Mesothelial cell of epicardium (in vitro differentiated cells): ENCODE results near the gene SDHAF1. TPM values are rescaled to one million over a fixed set of nuclear protein-coding genes. Genes with fewer than 3 reads are reported as not detected.
A peak's percentile ranks its signal among the peaks of the same experiment; 100 is the strongest.

Source experiments
- DNase-seq, 2 experiments: peaks; one replicate each; pipeline ENCODE4 v3.0.0; 2021; ENCODE audit warnings: low spot score in 2 of 2; ENCODE audit not compliant: unreplicated experiment in 2 of 2
- H3K27ac Mint-ChIP-seq: 2 replicates; pipeline ENCODE4 v1.8.0; 2021; ENCODE audit warnings: mixed read lengths
- H3K27me3 Mint-ChIP-seq: 2 replicates; pipeline ENCODE4 v1.8.0; 2021; ENCODE audit warnings: low read depth, mixed read lengths
- H3K36me3 Mint-ChIP-seq: 2 replicates; pipeline ENCODE4 v1.8.0; 2021; ENCODE audit warnings: mixed read lengths
- H3K4me1 Mint-ChIP-seq: 2 replicates; pipeline ENCODE4 v1.8.0; 2021; ENCODE audit warnings: mixed read lengths
- H3K4me3 Mint-ChIP-seq: 2 replicates; pipeline ENCODE4 v1.8.0; 2021; ENCODE audit warnings: mild to moderate bottlenecking, moderate library complexity, mixed read lengths
- H3K9me3 Mint-ChIP-seq: 2 replicates; pipeline ENCODE4 v1.8.0; 2021; ENCODE audit warnings: mixed read lengths
- total RNA-seq: library from RNA; stranded (reverse); gene quantifications from 3 replicates; pipeline ENCODE4 v1.2.1, GENCODE V29; 2021
- TF ChIP-seq, protein P1 (sequence below): fragments of 200-600 bp; sonication (generic); IDR thresholded peaks from one replicate; pipeline ENCODE4 v1.5.0; 2021; ENCODE audit warnings: antibody characterized with exemption; ENCODE audit not compliant: unreplicated experiment

SDHAF1 gene
- total RNA-seq, 1 donor from 2014 or later, result 12.4 TPM

DNA sequence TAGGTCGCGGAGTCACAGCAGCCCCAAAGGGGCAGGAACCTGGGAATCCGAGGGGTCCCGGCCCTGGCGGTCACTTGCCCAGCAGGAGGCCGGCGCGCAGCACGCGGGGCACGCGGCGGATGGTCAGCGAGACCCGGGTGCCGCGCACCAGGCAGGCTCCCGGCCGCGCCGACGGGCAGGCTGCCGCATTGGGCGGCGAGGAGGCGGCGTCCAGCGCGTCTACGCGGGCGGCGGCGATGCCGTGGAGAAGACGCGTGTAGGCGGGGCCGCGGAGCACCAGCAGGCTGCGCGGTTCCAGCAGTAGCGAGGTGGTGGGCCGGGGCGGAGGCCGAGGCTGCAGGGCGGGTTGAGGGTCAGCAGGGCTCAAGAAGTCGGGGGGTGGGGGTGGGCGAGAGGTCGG lies 14.2 kb downstream of the SDHAF1 start:
- Mint-ChIP-seq H3K36me3 (peaks cover 7% of the 10 kb centered on the region), H3K4me3 (peak overlapping the region; percentile 86), H3K27me3 (peaks cover 2% of the 10 kb centered on the region), H3K27ac (peak overlapping the region; percentile 56), H3K4me1 (peaks cover 28% of the 10 kb centered on the region), H3K9me3 (no peaks in the 10 kb centered on the region)
- TF ChIP-seq, protein P1, sequence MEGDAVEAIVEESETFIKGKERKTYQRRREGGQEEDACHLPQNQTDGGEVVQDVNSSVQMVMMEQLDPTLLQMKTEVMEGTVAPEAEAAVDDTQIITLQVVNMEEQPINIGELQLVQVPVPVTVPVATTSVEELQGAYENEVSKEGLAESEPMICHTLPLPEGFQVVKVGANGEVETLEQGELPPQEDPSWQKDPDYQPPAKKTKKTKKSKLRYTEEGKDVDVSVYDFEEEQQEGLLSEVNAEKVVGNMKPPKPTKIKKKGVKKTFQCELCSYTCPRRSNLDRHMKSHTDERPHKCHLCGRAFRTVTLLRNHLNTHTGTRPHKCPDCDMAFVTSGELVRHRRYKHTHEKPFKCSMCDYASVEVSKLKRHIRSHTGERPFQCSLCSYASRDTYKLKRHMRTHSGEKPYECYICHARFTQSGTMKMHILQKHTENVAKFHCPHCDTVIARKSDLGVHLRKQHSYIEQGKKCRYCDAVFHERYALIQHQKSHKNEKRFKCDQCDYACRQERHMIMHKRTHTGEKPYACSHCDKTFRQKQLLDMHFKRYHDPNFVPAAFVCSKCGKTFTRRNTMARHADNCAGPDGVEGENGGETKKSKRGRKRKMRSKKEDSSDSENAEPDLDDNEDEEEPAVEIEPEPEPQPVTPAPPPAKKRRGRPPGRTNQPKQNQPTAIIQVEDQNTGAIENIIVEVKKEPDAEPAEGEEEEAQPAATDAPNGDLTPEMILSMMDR, result no peak
- peak in 1 of 2 experiments; percentile 70 for DNase-seq

DNA sequence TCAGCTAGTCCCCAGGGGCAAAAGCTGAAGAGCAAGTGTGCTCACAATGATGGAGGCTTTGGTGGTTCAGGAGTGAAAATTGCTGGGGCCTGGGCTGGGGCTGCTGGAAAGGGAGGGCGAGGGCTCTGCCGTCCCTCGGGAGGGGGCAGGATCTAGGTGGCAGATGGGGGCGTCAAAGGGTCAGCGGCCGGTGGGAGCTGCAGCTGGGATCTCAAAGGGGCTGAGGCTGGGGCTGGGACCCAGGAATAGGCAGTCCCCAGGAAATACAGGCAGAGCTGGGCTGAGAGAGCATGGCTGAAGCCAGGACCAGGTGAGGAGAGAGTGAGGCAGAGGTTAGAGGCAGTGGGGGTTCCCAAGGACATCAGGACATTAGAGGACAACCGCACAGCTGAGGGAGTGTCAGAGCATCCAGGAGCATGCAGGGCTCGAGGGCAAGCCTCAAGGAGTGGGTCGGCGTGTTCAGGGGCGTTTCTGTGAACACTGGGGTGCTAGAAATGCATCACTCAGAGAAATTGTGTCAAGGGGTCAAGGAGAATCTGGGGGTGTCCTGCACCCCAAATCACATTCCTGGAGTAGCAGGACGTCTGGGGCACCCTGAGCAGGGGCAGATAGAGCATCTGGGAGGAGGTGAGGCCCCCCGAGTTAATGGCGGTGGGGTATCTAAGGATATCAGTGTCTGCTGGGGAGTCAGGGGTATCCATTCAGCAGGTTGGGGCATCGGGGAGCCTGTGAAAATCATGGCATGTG lies 14.8 kb downstream of the SDHAF1 start:
- Mint-ChIP-seq H3K9me3 (no peaks in the 10 kb centered on the region), H3K36me3 (peaks cover 7% of the 10 kb centered on the region), H3K4me3 (peak overlapping the region; percentile 68), H3K27me3 (peaks cover 2% of the 10 kb centered on the region), H3K4me1 (peaks cover 33% of the 10 kb centered on the region), H3K27ac (peak overlapping the region; percentile 56)
- TF ChIP-seq, protein P1, result no peak
- DNase-seq, result no peak

DNA sequence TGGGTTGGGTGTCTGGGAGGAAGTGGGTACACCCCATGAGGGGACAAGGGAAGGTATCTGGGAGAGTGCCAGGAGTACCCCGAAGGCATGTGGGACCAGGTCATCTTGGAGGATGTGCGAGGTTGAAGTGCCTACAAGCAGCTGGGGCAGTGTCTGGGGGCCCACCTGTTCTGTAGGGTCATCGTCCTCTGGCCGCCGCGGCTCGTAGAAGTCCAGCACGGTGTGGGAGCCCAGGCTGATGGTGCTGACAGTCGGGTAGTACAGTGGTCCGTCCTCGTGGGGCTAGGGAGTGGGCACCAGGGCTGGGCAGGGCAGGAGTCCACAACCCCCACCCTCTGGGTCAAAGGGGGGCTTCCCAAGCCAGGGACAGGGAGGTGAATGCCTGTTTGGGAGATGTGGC lies 15.4 kb downstream of the SDHAF1 start:
- Mint-ChIP-seq H3K9me3 (no peaks in the 10 kb centered on the region), H3K4me3 (peak overlapping the region; percentile 68), H3K4me1 (peaks cover 33% of the 10 kb centered on the region), H3K27ac (no peak overlapping the region), H3K27me3 (peaks cover 2% of the 10 kb centered on the region), H3K36me3 (peaks cover 4% of the 10 kb centered on the region)
- TF ChIP-seq, protein P1, result no peak
- DNase-seq, result no peak

DNA sequence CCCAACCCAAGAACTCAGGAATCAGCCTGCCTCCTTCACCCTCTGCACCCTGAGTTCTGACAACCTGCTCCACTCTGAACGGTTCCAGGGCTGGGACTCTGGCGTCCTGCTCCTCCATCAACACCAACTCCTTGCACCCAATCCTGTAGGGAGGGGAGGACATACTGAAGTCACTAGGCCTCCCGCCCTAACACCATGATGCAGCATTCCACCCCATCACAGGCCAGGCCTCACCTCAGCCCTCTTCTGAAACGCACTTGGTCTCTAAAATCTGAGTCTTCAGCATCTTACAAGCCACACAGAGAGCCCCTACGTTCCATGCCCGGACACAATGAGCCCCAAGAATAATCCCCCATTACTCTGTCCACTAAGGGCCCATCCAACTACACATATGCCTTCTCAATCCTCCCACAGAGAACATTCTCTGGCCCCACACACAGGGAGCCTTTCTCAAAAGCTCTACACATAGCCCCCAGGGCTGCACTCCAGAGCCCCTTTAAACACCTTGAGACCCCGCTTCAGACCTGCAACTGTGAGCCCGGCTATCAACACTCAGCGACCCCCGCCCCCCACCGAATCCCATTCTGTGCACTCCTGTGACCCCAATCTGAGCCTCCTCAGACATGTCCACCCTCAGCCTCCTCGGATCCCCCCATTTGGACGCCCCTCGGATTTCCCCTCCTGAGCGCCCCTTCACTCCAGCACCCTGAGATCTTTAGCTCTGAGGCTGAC lies 18.5 kb downstream of the SDHAF1 start:
- Mint-ChIP-seq H3K27ac (peak overlapping the region; percentile 71), H3K27me3 (peaks cover 2% of the 10 kb centered on the region)

DNA sequence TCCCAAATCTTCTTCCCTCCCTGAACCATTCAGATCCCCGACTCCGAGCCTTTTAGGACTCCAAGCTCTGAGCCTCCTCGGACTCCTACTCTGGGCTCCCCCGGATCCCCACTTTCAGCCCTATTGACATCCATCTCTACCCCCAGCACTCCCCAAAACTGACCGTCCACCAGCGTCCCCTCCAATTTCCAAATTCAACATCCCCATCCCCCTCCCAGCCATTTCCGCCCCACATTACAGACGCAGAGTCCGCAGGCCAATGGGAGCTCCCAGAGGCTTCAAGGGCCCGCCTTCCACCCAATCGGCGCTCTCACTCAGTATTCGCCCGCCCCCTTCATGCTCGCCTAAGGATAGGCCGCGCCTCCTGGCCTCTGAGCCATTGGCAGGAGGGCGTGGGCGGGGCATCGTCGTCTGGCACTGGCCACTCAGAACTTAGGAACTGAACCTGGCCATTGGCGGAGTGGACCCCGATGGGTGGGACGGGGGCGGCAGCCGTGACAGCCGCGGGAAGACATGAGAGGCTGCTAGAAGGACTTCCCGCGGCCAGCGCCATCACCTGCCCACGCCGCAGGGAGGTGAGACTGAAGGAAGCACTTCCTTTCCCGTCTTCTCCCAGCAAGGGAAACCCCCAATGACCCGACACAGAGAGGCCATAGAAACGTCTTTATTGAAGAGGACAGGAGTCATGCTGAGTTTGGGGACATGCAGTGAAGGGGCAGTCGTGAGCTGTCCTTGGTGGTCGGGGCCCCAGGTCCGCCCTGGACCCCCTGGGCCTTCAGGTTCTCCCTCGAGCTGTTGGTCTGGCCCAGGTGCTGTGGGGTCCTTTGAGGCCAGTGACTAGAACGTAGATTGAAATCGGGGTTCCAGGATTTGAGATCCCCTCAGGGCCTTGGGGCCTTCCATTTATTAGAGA lies 19.3 kb downstream of the SDHAF1 start, which contains the start of gene ALKBH6:
TSS of gene ALKBH6 (minus strand) at position 202 of the 913 bp plus-strand sequence. CDS start 816 bp downstream, outside the sequence.
- H3K9me3 Mint-ChIP-seq, result no peaks in the 10 kb centered on the region
- peak within 1 kb of the TSS; percentile 95 for H3K27ac Mint-ChIP-seq
- TF ChIP-seq, protein P1, result no peak
- peaks cover 22% of the 10 kb centered on the region for H3K4me1 Mint-ChIP-seq
- H3K36me3 Mint-ChIP-seq, result peaks cover 17% of the 10 kb centered on the region
- no peaks in the 10 kb centered on the region for H3K27me3 Mint-ChIP-seq
- peak within 1 kb of the TSS; percentile 99 for H3K4me3 Mint-ChIP-seq
- DNase-seq, result peak; percentile 98

More for the DNA sequence above, 18.5 kb downstream of the SDHAF1 start:
- TF ChIP-seq, protein P1, result no peak
- DNase-seq, result no peak
- peaks cover 26% of the 10 kb centered on the region for H3K4me1 Mint-ChIP-seq
- peak overlapping the region; percentile 99 for H3K4me3 Mint-ChIP-seq
- peaks cover 14% of the 10 kb centered on the region for H3K36me3 Mint-ChIP-seq
- no peaks in the 10 kb centered on the region for H3K9me3 Mint-ChIP-seq
